Heart right ventricle (tissue), 16 donors: ENCODE data around the gene MGAT3. TPM values are rescaled to one million over a fixed set of nuclear protein-coding genes. Genes with fewer than 3 reads are reported as not detected.

Experiments
- ATAC-seq, 8 donors: fragments of 200-7000 bp; cut with Tn5 transposase; one replicate each; pipeline ENCODE4 v1.9.1; 2020; ENCODE audit warnings: mild to moderate bottlenecking in 8 of 8, moderate library complexity in 8 of 8, moderate number of reproducible peaks in 1 of 8
- DNase-seq, 2 donors: peaks; one replicate each; pipeline ENCODE4 v3.0.0-alpha.2; 2020
- H3K27ac ChIP-seq, 10 donors: fragments of 200-600 bp; sonication (generic) in 2 of 10; one replicate each; pipeline versions ENCODE4 v1.5.0 to v1.8.0; 2020 to 2022; ENCODE audit warnings: mild to moderate bottlenecking in 3 of 10
- H3K27me3 ChIP-seq, 7 donors: fragments of 200-600 bp; one replicate each; pipeline ENCODE4 v1.8.0; 2021 to 2022; ENCODE audit warnings: mild to moderate bottlenecking in 2 of 7
- H3K36me3 ChIP-seq, 9 donors: fragments of 200-600 bp; sonication (generic) in 1 of 9; one replicate each; pipeline versions ENCODE4 v1.5.0 to v1.8.0; 2020 to 2022; ENCODE audit warnings: mild to moderate bottlenecking in 2 of 9
- H3K4me1 ChIP-seq, 9 donors: fragments of 200-600 bp; sonication (generic) in 1 of 9; one replicate each; pipeline versions ENCODE4 v1.5.0 to v1.8.0; 2020 to 2022; ENCODE audit warnings: mild to moderate bottlenecking in 4 of 9
- H3K4me3 ChIP-seq, 10 donors: fragments of 200-600 bp; sonication (generic) in 2 of 10; one replicate each; pipeline versions ENCODE4 v1.5.0 to v1.8.0; 2020 to 2022; ENCODE audit warnings: mild to moderate bottlenecking in 7 of 10, moderate library complexity in 2 of 10
- H3K9me3 ChIP-seq, 11 donors: fragments of 200-600 bp in 10 of 11; sonication (generic) in 2 of 11; one replicate each; pipeline versions ENCODE4 v1.5.0 to v1.8.0; 2013 to 2022; ENCODE audit warnings: mild to moderate bottlenecking in 2 of 11, control low read depth in 1 of 11, moderate library complexity in 1 of 11
- WGBS, 2 donors: extraction: QIAGEN DNeasy Blood & Tissue Kit; methylation state at CpG; one replicate each; pipeline ENCODE4 v1.1.7; 2013; ENCODE audit warnings: inconsistent platforms in 1 of 2; 5-methylcytosine and 5-hydroxymethylcytosine counted together
- intact Hi-C, 10 donors: fragments of 100-400 bp; cut with DNase I; formaldehyde crosslinking; loops; one replicate each; pipeline versions ENCODE4 v1.11.1 to v1.14.2; 2022
- polyA plus RNA-seq, 2 donors: library from polyadenylated mRNA; stranded (reverse); fragments of 200-250 nt; gene quantifications; one replicate each; pipeline ENCODE4 v1.2.3, GENCODE V29; 2013
- total RNA-seq, 10 donors: library from RNA; stranded (reverse); fragmentation: NEBNext Ultra II Directional in 3 of 10; extraction: Animal tissue kit (Norgen Biotek cat#: 25700) in 3 of 10; gene quantifications; one replicate each; pipeline versions ENCODE4 v1.2.1 to v1.2.4, GENCODE V29; 2021 to 2023
- TF ChIP-seq, protein P1 (sequence below), 9 donors: fragments of 200-600 bp; sonication (generic) in 2 of 9; IDR thresholded peaks; one replicate each; pipeline versions ENCODE4 v1.5.0 to v1.8.0; 2021 to 2022; ENCODE audit warnings: antibody characterized with exemption in 9 of 9, mild to moderate bottlenecking in 5 of 9, moderate library complexity in 1 of 9
- donor health status: Arrhythmogenic right ventricular cardiomyopathy.
- donor health status: ischemic (EF 13 %, LVEDD 7.1; RV severe dilation, severe dysfunction).
- donor health status: healthy with polysubstance abuse.
- donor health status: DM: no; HTN: yes; CAD: no.
- donor health status: DM: no; HTN: no; CAD: no.
- donor health status: ischemic (EF 25% LVEDD 6.9; RV normal size, moderate dysfunction).
- donor health status: ischemic (EF 25% LVEDD 5.7; RV mildly dilated, moderate dysfunction).
- donor health status: healthy.
- donor health status: DM: yes; HTN: yes; CAD: no.
- donor health status: Ischemic cardiomyopathy.
- donor health status: ischemic (EF 35%, LVEDD 5.7; RV mildly dilated, moderate dysfunction).
- donor health status: nonischemic (EF 11% LVEDD 7.7; RV severe dilation, severe dysfunction).
- donor health status: DM: yes; HTN: yes; CAD: no.
- donor health status: PGD.
- donor health status: ischemic (EF 29% LVEDD 5.4; RV normal size, mild dysfunction).
- donor health status: nonischemic (EF 23%, LVEDD 6.1; RV moderate dilation, normal function).

Gene MGAT3
- total and polyA plus RNA-seq, 12 donors, result 1.8 to 14.0 (median 3.9) TPM

DNA sequence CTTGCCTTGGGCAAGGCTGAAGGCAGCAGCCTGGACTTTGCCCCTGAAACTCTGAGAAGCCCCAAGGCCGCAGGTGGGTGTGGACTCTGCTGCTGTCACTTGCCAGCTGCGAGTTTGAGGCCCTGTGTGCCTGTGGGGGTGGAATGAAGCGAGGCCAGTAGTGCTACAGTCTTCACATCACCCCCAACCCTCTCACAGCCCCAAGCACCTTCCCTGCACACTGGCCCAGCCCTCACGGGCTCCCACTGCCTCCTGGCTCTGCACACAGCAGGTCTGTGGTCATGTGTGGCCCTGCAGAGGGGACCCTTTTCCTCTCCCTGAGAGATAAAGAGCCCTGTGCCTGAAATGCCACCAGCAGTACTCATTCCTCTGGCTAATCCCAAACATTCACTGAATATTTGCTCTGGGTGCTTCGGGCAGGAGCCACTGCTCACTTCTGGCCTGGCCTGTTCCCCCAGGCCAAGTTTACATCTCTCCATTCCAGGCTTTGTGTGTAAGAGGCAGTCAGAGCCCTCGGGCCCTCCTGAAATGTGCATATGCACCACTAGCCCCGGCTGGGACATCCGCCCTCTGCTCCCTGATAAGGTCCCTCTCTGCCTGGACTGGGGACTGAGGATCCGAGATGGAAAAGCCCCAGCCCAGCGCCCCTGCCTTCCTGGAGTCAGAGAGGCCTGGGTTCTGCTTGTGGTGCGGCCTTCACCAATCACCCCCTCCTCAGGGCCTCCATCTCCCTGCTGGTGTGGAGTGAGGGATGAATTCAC, 17.7 kb downstream of the MGAT3 start:
- 67 to 77% methylated on average over 11 of the region's 11 CpGs for WGBS, 2 donors
- Histone ChIP-seq H3K9me3 (no peaks in the 10 kb centered on the region), H3K36me3 (peaks cover 0 to 6% (median 0%) of the 10 kb centered on the region in 9 donors), H3K4me3 (no peak overlapping the region), H3K27ac (peak overlapping the region in 7 of 10 donors; percentile 39 to 86 (median 60)), H3K4me1 (peaks cover 16 to 85% (median 38%) of the 10 kb centered on the region in 9 donors), H3K27me3 (peaks cover 0 to 3% (median 0%) of the 10 kb centered on the region in 7 donors)
- ATAC-seq, result no peak
- intact Hi-C loops, result no loop called here
- TF ChIP-seq, protein P1, sequence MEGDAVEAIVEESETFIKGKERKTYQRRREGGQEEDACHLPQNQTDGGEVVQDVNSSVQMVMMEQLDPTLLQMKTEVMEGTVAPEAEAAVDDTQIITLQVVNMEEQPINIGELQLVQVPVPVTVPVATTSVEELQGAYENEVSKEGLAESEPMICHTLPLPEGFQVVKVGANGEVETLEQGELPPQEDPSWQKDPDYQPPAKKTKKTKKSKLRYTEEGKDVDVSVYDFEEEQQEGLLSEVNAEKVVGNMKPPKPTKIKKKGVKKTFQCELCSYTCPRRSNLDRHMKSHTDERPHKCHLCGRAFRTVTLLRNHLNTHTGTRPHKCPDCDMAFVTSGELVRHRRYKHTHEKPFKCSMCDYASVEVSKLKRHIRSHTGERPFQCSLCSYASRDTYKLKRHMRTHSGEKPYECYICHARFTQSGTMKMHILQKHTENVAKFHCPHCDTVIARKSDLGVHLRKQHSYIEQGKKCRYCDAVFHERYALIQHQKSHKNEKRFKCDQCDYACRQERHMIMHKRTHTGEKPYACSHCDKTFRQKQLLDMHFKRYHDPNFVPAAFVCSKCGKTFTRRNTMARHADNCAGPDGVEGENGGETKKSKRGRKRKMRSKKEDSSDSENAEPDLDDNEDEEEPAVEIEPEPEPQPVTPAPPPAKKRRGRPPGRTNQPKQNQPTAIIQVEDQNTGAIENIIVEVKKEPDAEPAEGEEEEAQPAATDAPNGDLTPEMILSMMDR (IDR thresholded peaks at IDR 0.05), result no peak
- DNase-seq, result no peak

DNA sequence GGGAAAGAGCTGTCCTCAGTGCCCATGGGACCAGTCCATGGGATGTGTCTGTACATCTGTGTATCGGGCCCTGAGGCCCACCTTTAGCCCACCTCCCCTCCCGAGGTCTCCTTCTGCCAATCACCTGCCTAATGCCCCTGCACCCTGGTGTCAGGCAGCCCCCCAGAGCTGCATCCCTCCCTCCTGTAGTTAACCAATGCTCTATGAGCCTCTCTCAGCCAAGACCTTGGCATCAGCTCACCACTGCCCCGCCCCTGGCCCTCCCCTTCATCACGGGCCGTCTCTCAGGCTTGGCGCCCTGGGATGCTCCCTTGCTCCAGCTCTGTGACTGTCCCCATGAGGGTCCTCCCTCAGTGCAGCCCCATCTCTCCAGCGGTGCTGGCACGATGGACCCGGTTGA, 18.5 kb downstream of the MGAT3 start:
- H3K4me1 ChIP-seq, result peaks cover 16 to 77% (median 33%) of the 10 kb centered on the region in 9 donors
- no peak overlapping the region for H3K4me3 ChIP-seq
- intact Hi-C loops, result no loop called here
- peaks cover 0 to 6% (median 0%) of the 10 kb centered on the region in 9 donors for H3K36me3 ChIP-seq
- DNase-seq, result no peak
- peak in 1 of 8 donors; percentile 14 for ATAC-seq
- H3K9me3 ChIP-seq, result no peaks in the 10 kb centered on the region
- TF ChIP-seq, protein P1 (IDR thresholded peaks at IDR 0.05), result no peak
- H3K27ac ChIP-seq, result peak overlapping the region in 8 of 10 donors; percentile 2 to 75 (median 58)
- peaks cover 0 to 3% (median 0%) of the 10 kb centered on the region in 7 donors for H3K27me3 ChIP-seq
- WGBS, 2 donors, result 66 to 69% methylated on average over 9 of the region's 9 CpGs

DNA sequence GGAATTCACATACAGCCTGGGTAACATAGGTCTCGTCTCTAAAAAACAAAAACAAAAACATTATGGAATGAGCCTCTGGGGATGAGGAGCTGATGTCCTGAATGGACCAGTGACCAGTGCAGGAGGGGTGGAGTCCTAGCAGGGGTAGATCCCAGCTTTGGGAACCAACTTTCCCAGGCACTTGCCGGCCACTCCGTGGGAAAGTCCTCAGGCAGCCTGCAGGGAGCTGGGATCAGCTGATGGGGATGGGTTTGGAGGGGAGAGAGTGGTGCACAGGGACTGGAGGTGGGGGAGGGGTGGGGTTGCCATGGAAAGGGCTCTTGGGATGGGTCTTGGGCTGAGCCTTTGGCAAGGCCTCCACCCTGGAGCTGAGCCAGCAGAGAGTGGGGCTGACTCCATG, 19.1 kb downstream of the MGAT3 start:
- DNase-seq (peak; percentile 54 to 57), ATAC-seq (peak in 7 of 8 donors; percentile 5 to 42 (median 26))
- TF ChIP-seq, protein P1 (IDR thresholded peaks at IDR 0.05), result no peak
- WGBS, 2 donors, result 70 to 78% methylated on average over 3 of the region's 3 CpGs
- Histone ChIP-seq H3K36me3 (peaks cover 0 to 6% (median 0%) of the 10 kb centered on the region in 9 donors), H3K4me1 (peaks cover 13 to 72% (median 28%) of the 10 kb centered on the region in 9 donors), H3K9me3 (no peaks in the 10 kb centered on the region), H3K4me3 (no peak overlapping the region), H3K27me3 (peaks cover 0 to 3% (median 0%) of the 10 kb centered on the region in 7 donors), H3K27ac (peak overlapping the region in 7 of 10 donors; percentile 12 to 75 (median 55))
- intact Hi-C loops, result no loop called here

DNA sequence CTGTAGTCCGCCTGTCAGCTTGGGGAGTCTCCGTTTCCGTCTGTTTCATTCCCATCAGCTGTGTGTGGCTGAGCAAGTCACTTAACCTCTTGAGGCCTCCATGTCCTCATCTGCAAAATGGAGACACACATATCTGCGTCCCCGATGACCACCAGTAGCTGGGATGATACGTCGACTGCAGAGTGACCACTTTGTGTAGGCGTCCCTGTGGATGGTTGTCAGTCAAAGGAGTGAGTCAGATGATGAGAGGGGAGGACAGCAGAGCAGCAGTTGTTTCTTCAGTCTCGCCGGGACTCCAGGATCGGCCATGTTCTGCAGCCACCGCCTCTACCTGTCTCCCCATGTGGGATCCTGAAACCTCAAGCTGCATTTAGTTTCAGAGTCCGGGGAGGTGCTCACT, 19.9 kb downstream of the MGAT3 start:
- TF ChIP-seq, protein P1 (IDR thresholded peaks at IDR 0.05), result no peak
- intact Hi-C loops, result no loop called here
- Histone ChIP-seq H3K4me3 (no peak overlapping the region), H3K4me1 (peaks cover 9 to 64% (median 20%) of the 10 kb centered on the region in 9 donors), H3K27me3 (no peaks in the 10 kb centered on the region), H3K27ac (peak overlapping the region in 5 of 10 donors; percentile 29 to 58 (median 46)), H3K36me3 (peaks cover 0 to 6% (median 0%) of the 10 kb centered on the region in 9 donors), H3K9me3 (no peaks in the 10 kb centered on the region)
- ATAC-seq (no peak), DNase-seq (no peak)
- 80 to 82% methylated on average over 13 of the region's 13 CpGs for WGBS, 2 donors
